Endodermal cell (in vitro differentiated cells): ENCODE results near the gene C6orf120. TPM values are rescaled to one million over a fixed set of nuclear protein-coding genes. Genes with fewer than 3 reads are reported as not detected.

Experiments
- DNase-seq: peaks from one replicate; pipeline ENCODE4 v3.0.0-alpha.2; 2017
- H3K27ac ChIP-seq: 2 replicates; pipeline ENCODE4 v1.5.1; 2013; ENCODE audit warnings: mild to moderate bottlenecking, low read depth, low read length, moderate library complexity
- H3K27me3 ChIP-seq: 2 replicates; pipeline ENCODE4 v1.6.1; 2013; ENCODE audit warnings: mild to moderate bottlenecking, low read length, moderate library complexity; ENCODE audit not compliant: insufficient read depth, control insufficient read depth, poor library complexity, severe bottlenecking
- H3K36me3 ChIP-seq: 2 replicates; pipeline ENCODE4 v1.7.0; 2013; ENCODE audit warnings: mild to moderate bottlenecking, low read length, moderate library complexity; ENCODE audit not compliant: control insufficient read depth, insufficient read depth
- H3K4me1 ChIP-seq: one replicate; pipeline ENCODE4 v1.7.0; 2013; ENCODE audit warnings: low read length; ENCODE audit not compliant: control insufficient read depth, insufficient read depth
- H3K4me3 ChIP-seq: 2 replicates; pipeline ENCODE4 v1.5.1; 2013; ENCODE audit warnings: mild to moderate bottlenecking, low read length, moderate library complexity
- H3K9ac ChIP-seq: 2 replicates; pipeline ENCODE4 v1.6.1; 2013; ENCODE audit warnings: mild to moderate bottlenecking, low read length, moderate library complexity; ENCODE audit not compliant: poor library complexity, severe bottlenecking; ENCODE audit errors: extremely low read depth
- H3K9me3 ChIP-seq: 2 replicates; pipeline ENCODE4 v1.6.1; 2013; ENCODE audit warnings: mild to moderate bottlenecking, low read length, moderate library complexity; ENCODE audit not compliant: control insufficient read depth
- H3K27ac Mint-ChIP-seq: 2 replicates; pipeline ENCODE4 v1.8.0; 2020; ENCODE audit warnings: mixed read lengths
- H3K27me3 Mint-ChIP-seq: 2 replicates; pipeline ENCODE4 v1.8.0; 2021; ENCODE audit warnings: mild to moderate bottlenecking, mixed read lengths; ENCODE audit not compliant: insufficient read depth
- H3K36me3 Mint-ChIP-seq: 2 replicates; pipeline ENCODE4 v1.8.0; 2020; ENCODE audit warnings: low read depth, mixed read lengths
- H3K4me1 Mint-ChIP-seq: 2 replicates; pipeline ENCODE4 v1.8.0; 2020; ENCODE audit warnings: mixed read lengths
- H3K4me3 Mint-ChIP-seq: 2 replicates; pipeline ENCODE4 v1.8.0; 2020; ENCODE audit warnings: mild to moderate bottlenecking, moderate library complexity, mixed read lengths
- H3K9me3 Mint-ChIP-seq: 2 replicates; pipeline ENCODE4 v1.8.0; 2020; ENCODE audit warnings: mild to moderate bottlenecking, mixed read lengths
- CTCF ChIP-seq: fragments of 200-600 bp; sonication (generic); conservative IDR thresholded peaks from 2 replicates; pipeline ENCODE4 v1.5.0; 2021; ENCODE audit warnings: antibody characterized with exemption, mild to moderate bottlenecking
- WGBS, 2 experiments: methylation state at CpG; one replicate each; pipeline versions ENCODE4 v1.1.5 to v1.1.7; 2013; ENCODE audit warnings: missing lambda C conversion rate in 2 of 2, mixed read lengths in 1 of 2; ENCODE audit not compliant: insufficient coverage in 1 of 2, insufficient read length in 1 of 2; 5-methylcytosine and 5-hydroxymethylcytosine counted together
- total RNA-seq, 2 donors: library from RNA; stranded (reverse); fragmentation: NEBNext Ultra II Directional in 1 of 2; extraction: Animal tissue kit (Norgen Biotek cat#: 25700) in 1 of 2; gene quantifications; 2 replicates in 1 of 2; 3 replicates in 1 of 2; pipeline ENCODE4 v1.2.1, GENCODE V29; 2021

The C6orf120 gene
- total RNA-seq, 2 donors from 2014 or later: 24.0 to 29.7 TPM

GRCh38 chr6:169653691-169654090 lies 48.2 kb upstream of the C6orf120 start:
- Histone ChIP-seq H3K27me3 (no peaks in the 10 kb centered on the region), H3K4me1 (no peaks in the 10 kb centered on the region), H3K36me3 (peaks cover 68% of the 10 kb centered on the region), H3K9me3 (peaks cover 18% of the 10 kb centered on the region), H3K27ac (no peak overlapping the region), H3K4me3 (no peak overlapping the region), H3K9ac (no peak overlapping the region)
- H3K36me3 Mint-ChIP-seq: peaks cover 60% of the 10 kb centered on the region
- TF ChIP-seq CTCF: no peak
- WGBS, 2 experiments: 94 to 100% methylated on average over 2 to 6 of the region's 6 CpGs
- H3K9me3 Mint-ChIP-seq: peaks cover 19% of the 10 kb centered on the region
- H3K27ac Mint-ChIP-seq: no peak overlapping the region
- DNase-seq: no peak
- no peaks in the 10 kb centered on the region for H3K27me3 Mint-ChIP-seq
- H3K4me1 Mint-ChIP-seq: peaks cover 7% of the 10 kb centered on the region
- H3K4me3 Mint-ChIP-seq: no peak overlapping the region

GRCh38 chr6:169654598-169655391 lies 47.1 kb upstream of the C6orf120 start:
- H3K27me3 ChIP-seq: no peaks in the 10 kb centered on the region
- Mint-ChIP-seq H3K27me3 (no peaks in the 10 kb centered on the region), H3K4me3 (peak overlapping the region; percentile 61), H3K4me1 (peaks cover 7% of the 10 kb centered on the region), H3K36me3 (peaks cover 69% of the 10 kb centered on the region), H3K27ac (peak overlapping the region; percentile 77), H3K9me3 (peaks cover 19% of the 10 kb centered on the region)
- DNase-seq: no peak
- 84 to 86% methylated on average over 37 to 46 of the region's 46 CpGs for WGBS, 2 experiments
- no peak overlapping the region for H3K9ac ChIP-seq
- H3K4me3 ChIP-seq: no peak overlapping the region
- H3K9me3 ChIP-seq: peaks cover 18% of the 10 kb centered on the region
- TF ChIP-seq CTCF: peak; percentile 26
- H3K27ac ChIP-seq: no peak overlapping the region
- no peaks in the 10 kb centered on the region for H3K4me1 ChIP-seq
- peaks cover 79% of the 10 kb centered on the region for H3K36me3 ChIP-seq

DNA sequence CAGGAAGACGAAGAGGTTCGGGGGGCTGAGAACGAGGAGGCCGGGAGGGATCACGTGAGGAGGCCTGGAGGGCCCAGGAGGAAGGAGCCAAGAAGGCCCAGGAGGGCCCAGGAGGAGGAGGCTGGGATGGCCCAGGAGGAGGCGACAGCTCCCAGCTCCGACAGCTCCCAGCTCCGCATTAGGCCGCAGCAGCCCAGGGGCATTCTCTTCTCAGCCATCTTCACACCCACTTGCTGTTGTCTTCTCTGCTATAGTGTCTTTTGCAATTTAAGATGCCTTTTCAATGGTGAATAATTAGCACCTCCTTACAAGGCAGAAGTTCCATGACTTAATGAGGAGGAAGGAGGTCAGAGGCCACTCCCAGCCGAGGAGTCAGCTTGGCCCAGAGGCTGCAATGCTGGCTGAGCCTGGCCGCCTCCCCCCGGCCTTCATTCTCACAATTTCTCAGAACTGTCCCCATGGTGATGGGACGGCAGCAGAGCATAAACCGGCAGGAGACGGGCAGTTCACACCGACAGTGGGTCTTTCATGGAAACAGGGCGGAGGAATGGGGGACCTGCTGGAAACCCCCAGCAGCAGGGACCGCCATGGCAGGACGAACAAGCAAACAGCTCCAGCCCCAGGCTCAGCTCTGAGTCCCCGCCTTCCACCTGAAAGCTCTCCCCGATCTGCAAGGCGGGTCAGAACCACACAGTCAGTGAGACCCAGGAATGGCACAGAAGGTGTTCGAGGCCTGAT lies 45.2 kb upstream of the C6orf120 start:
- H3K27ac Mint-ChIP-seq: peak overlapping the region; percentile 44
- Histone ChIP-seq H3K27me3 (no peaks in the 10 kb centered on the region), H3K36me3 (peaks cover 90% of the 10 kb centered on the region), H3K4me1 (no peaks in the 10 kb centered on the region), H3K9me3 (peaks cover 18% of the 10 kb centered on the region), H3K4me3 (no peak overlapping the region), H3K27ac (peak overlapping the region; percentile 75), H3K9ac (no peak overlapping the region)
- TF ChIP-seq CTCF: no peak
- WGBS, 2 experiments: 92 to 94% methylated on average over 17 to 23 of the region's 23 CpGs
- H3K36me3 Mint-ChIP-seq: peaks cover 70% of the 10 kb centered on the region
- no peaks in the 10 kb centered on the region for H3K27me3 Mint-ChIP-seq
- H3K4me1 Mint-ChIP-seq: peaks cover 7% of the 10 kb centered on the region
- no peak overlapping the region for H3K4me3 Mint-ChIP-seq
- peak; percentile 82 for DNase-seq
- H3K9me3 Mint-ChIP-seq: peaks cover 19% of the 10 kb centered on the region
